ENCODE data around the gene C6orf132. TPM values are rescaled to one million over a fixed set of nuclear protein-coding genes. Genes with fewer than 3 reads are reported as not detected.

C6orf132 gene
- total and polyA plus RNA-seq, 9 of the 15 experiments (the other 6 are each of a cell fraction or from before 2014, with no cell fraction given), result 0.06 to 0.35 (median 0.14) TPM

DNA sequence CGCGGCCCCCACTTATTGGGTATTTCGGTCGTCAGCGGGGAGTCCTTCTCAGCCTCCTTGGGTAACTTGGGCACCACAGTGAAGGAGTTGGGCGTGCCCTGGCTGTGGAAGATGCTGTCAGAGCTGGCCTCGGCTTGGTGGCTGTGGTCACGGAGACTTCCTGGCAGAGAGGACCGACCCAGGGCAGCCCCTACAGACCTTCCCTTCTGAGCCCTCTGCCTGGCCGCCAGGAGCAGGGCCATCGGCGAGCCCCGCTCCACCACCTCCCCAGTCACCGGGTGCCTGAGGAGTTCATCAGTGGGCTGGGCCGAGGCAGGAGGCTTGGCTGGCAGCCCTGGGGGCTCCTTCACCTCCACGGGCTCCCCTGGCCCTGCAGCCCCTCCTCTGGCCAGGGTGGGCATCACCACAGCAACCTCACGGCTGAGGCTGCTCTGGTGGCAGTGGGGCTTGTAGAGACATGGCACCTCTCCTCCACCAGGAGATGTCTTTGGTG lies 37.2 kb downstream of the C6orf132 start:
- H4K20me1 ChIP-seq (replicated peaks; ENCODE audit: control insufficient read depth, insufficient read depth, low read length), result no peaks in the 10 kb centered on the region
- in situ Hi-C loops (cut with MboI), result no loop called here
- H3K9me3 ChIP-seq (replicated peaks; ENCODE audit: control insufficient read depth, insufficient read depth, low read depth, low read length), result peaks cover 1% of the 10 kb centered on the region; the same call in 1 of the 2 replicates
- H2AFZ ChIP-seq (ENCODE audit: low read depth, low read length), result peak overlapping the region; percentile 99
- peaks cover 33 to 47% of the 10 kb centered on the region in 2 experiments for H3K4me1 ChIP-seq (replicated peaks in 1 of 2; ENCODE audit: control insufficient read depth in 2 of 2, insufficient read depth in 2 of 2, low read length in 2 of 2)
- CTCF ChIA-PET (ENCODE audit: low intra/inter-chr PET ratio), result interaction anchor here (0.7 to 2.3 kb wide), 5 partner anchors 25 to 737 kb away, joined by 3 to 26 read pairs (median 4); no protein-coding TSS in a partner anchor
- FAIRE-seq (no peak), DNase-seq (ENCODE audit: extremely low read depth in 1 of 4, low spot score in 3 of 4) (no peak), ATAC-seq (no peak)
- peak overlapping the region; percentile 82 to 94 for H3K9ac ChIP-seq (ENCODE audit: insufficient read depth in 1 of 2, low read depth in 2 of 2, low read length in 2 of 2)
- no peaks in the 10 kb centered on the region for H3K36me3 ChIP-seq (ENCODE audit: control insufficient read depth, insufficient read depth, low read length)
- TF ChIP-seq, protein P1, sequence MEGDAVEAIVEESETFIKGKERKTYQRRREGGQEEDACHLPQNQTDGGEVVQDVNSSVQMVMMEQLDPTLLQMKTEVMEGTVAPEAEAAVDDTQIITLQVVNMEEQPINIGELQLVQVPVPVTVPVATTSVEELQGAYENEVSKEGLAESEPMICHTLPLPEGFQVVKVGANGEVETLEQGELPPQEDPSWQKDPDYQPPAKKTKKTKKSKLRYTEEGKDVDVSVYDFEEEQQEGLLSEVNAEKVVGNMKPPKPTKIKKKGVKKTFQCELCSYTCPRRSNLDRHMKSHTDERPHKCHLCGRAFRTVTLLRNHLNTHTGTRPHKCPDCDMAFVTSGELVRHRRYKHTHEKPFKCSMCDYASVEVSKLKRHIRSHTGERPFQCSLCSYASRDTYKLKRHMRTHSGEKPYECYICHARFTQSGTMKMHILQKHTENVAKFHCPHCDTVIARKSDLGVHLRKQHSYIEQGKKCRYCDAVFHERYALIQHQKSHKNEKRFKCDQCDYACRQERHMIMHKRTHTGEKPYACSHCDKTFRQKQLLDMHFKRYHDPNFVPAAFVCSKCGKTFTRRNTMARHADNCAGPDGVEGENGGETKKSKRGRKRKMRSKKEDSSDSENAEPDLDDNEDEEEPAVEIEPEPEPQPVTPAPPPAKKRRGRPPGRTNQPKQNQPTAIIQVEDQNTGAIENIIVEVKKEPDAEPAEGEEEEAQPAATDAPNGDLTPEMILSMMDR (IDR thresholded peaks at IDR 0.05 in 2 of 3, conservative IDR thresholded peaks at IDR 0.05 in 1 of 3; ENCODE audit: insufficient read depth in 2 of 3, low read depth in 1 of 3, low read length in 3 of 3), result peak in 1 of 3 experiments; percentile 10; a peak in 1 of 6 replicates
- no peak for TF ChIP-seq HNRNPLL (IDR thresholded peaks at IDR 0.05; ENCODE audit: low read depth, low read length, poor library complexity, severe bottlenecking)
- peak overlapping the region; percentile 76 for H3K4me2 ChIP-seq (ENCODE audit: insufficient read depth, low read length)
- no peaks in the 10 kb centered on the region for H3K9me1 ChIP-seq (ENCODE audit: control insufficient read depth, insufficient read depth, low read length)
- H3K27me3 ChIP-seq (ENCODE audit: control insufficient read depth in 2 of 2, insufficient read depth in 2 of 2, low read length in 2 of 2), result peaks cover 3 to 8% of the 10 kb centered on the region in 2 experiments; a peak in 2 of 5 replicates
- intact Hi-C loops (cut with micrococcal nuclease), result loop anchor here (10.0 kb wide), 1 partner anchor 110 kb away; the partner anchor contains the start of gene MRPS10
- POLR2A ChIA-PET, result interaction anchor here (0.5 to 6.1 kb wide), 14 partner anchors 11 to 169 kb away, joined by 3 to 48 read pairs (median 4); partner anchors contain the start of gene TAF8
- WGBS (ENCODE audit: insufficient coverage, low coverage, missing lambda C conversion rate), result 83% methylated on average over 16 of the region's 17 CpGs
- no peaks in the 10 kb centered on the region for H3K79me2 ChIP-seq (ENCODE audit: control insufficient read depth, insufficient read depth, low read length)
- no peak overlapping the region for H3K27ac ChIP-seq (ENCODE audit: extremely low read depth, low read depth, low read length)
- BruUV-seq (replicated peaks), result TSS peak; percentile 78
- peak overlapping the region; percentile 50; the same call in 1 of the 2 replicates for H3K4me3 ChIP-seq

Data from K562 (cell line).